AG04449 (cell line): ENCODE results near the gene WSCD2.

Experiments used
- CTCF ChIA-PET: fragments of 350-600 bp; formaldehyde crosslinking; extraction: SDS; loops from one replicate; lab custom pipeline; 2021; ENCODE audit warnings: antibody characterized with exemption; lab: Yijun Ruan, JAX
- POLR2A ChIA-PET: fragments of 400-600, 350-600 bp; formaldehyde crosslinking; extraction: SDS; loops from one replicate; lab custom pipeline; 2020; ENCODE audit warnings: antibody characterized with exemption, inconsistent platforms; lab: Yijun Ruan, JAX
- DNase-seq: peaks from one replicate; pipeline ENCODE4 v3.0.0-alpha.2; 2010; ENCODE audit warnings: low read depth, low spot score
- H3K4me3 ChIP-seq: 2 replicates; pipeline ENCODE4 v1.5.1; 2011; ENCODE audit warnings: low read depth, mild to moderate bottlenecking, control low read depth, low read length
- TF ChIP-seq, protein P1 (sequence below): IDR thresholded peaks from one replicate; pipeline ENCODE4 v1.5.1; 2011; ENCODE audit warnings: mild to moderate bottlenecking, moderate library complexity, low read length, control low read depth, inconsistent platforms; ENCODE audit not compliant: insufficient read depth; ENCODE audit errors: missing control alignments

Gene WSCD2

GRCh38 chr12:108152170-108152538 lies 23.1 kb downstream of the WSCD2 start:
- TF ChIP-seq, protein P1, sequence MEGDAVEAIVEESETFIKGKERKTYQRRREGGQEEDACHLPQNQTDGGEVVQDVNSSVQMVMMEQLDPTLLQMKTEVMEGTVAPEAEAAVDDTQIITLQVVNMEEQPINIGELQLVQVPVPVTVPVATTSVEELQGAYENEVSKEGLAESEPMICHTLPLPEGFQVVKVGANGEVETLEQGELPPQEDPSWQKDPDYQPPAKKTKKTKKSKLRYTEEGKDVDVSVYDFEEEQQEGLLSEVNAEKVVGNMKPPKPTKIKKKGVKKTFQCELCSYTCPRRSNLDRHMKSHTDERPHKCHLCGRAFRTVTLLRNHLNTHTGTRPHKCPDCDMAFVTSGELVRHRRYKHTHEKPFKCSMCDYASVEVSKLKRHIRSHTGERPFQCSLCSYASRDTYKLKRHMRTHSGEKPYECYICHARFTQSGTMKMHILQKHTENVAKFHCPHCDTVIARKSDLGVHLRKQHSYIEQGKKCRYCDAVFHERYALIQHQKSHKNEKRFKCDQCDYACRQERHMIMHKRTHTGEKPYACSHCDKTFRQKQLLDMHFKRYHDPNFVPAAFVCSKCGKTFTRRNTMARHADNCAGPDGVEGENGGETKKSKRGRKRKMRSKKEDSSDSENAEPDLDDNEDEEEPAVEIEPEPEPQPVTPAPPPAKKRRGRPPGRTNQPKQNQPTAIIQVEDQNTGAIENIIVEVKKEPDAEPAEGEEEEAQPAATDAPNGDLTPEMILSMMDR, result no peak
- ChIA-PET POLR2A (no interaction called here), CTCF (no interaction called here)
- DNase-seq, result no peak
- no peak overlapping the region for H3K4me3 ChIP-seq

DNA sequence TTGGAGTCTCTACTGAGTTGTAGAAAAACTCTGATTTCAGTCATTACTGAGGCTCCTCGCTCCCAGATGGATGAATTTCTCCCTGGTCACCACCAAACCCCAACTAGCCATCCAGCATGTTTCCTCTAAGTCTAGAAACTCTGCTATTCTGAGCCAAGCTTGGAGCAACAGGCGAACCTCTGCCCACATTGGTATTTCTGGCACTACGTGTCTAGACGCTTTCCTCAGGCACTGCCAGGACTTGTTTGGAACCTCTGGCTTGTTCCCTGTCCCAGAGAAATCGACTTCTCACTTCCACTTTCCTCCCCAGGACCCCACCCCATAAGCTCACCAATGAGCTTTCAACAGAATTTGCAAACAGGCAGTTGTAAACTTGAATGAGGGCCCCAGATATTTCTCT lies 27.6 kb downstream of the WSCD2 start:
- no peak for DNase-seq
- ChIA-PET POLR2A (no interaction called here), CTCF (no interaction called here)
- no peak overlapping the region for H3K4me3 ChIP-seq
- TF ChIP-seq, protein P1, result no peak

GRCh38 chr12:108157870-108158459 lies 28.9 kb downstream of the WSCD2 start:
- ChIA-PET CTCF (no interaction called here), POLR2A (no interaction called here)
- no peak for DNase-seq
- TF ChIP-seq, protein P1, result no peak
- no peak overlapping the region for H3K4me3 ChIP-seq

DNA sequence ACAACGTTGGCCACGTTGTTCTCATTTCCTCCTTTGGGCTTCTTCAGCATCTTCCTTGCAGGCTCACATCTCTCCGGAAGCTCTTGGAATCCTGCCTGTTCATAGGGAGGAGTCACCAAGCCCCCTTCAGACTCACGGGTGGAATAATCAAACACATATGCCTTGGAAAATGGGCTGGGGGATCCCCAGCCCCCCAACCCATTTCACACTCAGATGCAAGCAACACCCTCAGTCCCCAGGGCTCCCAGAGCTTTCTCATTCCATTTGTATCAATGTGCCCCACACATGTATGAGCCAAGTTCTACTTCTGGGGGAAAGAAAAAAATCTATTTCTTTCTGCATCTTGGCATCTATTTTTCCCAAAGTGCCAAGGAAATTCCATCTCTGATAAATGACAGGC lies 33.1 kb downstream of the WSCD2 start:
- TF ChIP-seq, protein P1, result no peak
- no peak for DNase-seq
- H3K4me3 ChIP-seq, result no peak overlapping the region
- CTCF ChIA-PET, result no interaction called here
- POLR2A ChIA-PET, result no interaction called here

GRCh38 chr12:108166505-108166904 lies 37.4 kb downstream of the WSCD2 start:
- TF ChIP-seq, protein P1, result no peak
- no peak overlapping the region for H3K4me3 ChIP-seq
- DNase-seq, result no peak
- ChIA-PET CTCF (no interaction called here), POLR2A (no interaction called here)

- POLR2A ChIA-PET, result no interaction called here
Observed at GRCh38 chr12:108167974-108168373, 38.9 kb downstream of the WSCD2 start.

More at GRCh38 chr12:108167974-108168373, 38.9 kb downstream of the WSCD2 start:
- TF ChIP-seq, protein P1, result no peak
- H3K4me3 ChIP-seq, result no peak overlapping the region
- no peak for DNase-seq
- CTCF ChIA-PET, result no interaction called here
